ENCODE measurements around the gene HDDC2.

Gene HDDC2

GRCh38 chr6:125307150-125307838 is 5.5 kb upstream of the HDDC2 start:
- TF ChIP-seq CTCF (IDR thresholded peaks at IDR 0.05; ENCODE audit: borderline replicate concordance, insufficient read depth, low read depth, low read length): no peak
- no peak overlapping the region for H3K4me3 ChIP-seq (ENCODE audit: low read depth, low read length)

GRCh38 chr6:125306756-125307149 is 5.0 kb upstream of the HDDC2 start:
- no peak for TF ChIP-seq CTCF (IDR thresholded peaks at IDR 0.05; ENCODE audit: borderline replicate concordance, insufficient read depth, low read depth, low read length)
- H3K4me3 ChIP-seq (ENCODE audit: low read depth, low read length): no peak overlapping the region

GRCh38 chr6:125304970-125305660 is 3.3 kb upstream of the HDDC2 start:
- no peak overlapping the region for H3K4me3 ChIP-seq (ENCODE audit: low read depth, low read length)
- TF ChIP-seq CTCF (IDR thresholded peaks at IDR 0.05; ENCODE audit: borderline replicate concordance, insufficient read depth, low read depth, low read length): no peak

- no peak overlapping the region for H3K4me3 ChIP-seq (ENCODE audit: low read depth, low read length)
- TF ChIP-seq CTCF (IDR thresholded peaks at IDR 0.05; ENCODE audit: borderline replicate concordance, insufficient read depth, low read depth, low read length): no peak
Observed at GRCh38 chr6:125303512-125303854, 1.7 kb upstream of the HDDC2 start.

GRCh38 chr6:125302840-125303511 is 1.2 kb upstream of the HDDC2 start:
- H3K4me3 ChIP-seq (ENCODE audit: low read depth, low read length): no peak overlapping the region
- TF ChIP-seq CTCF (IDR thresholded peaks at IDR 0.05; ENCODE audit: borderline replicate concordance, insufficient read depth, low read depth, low read length): no peak

GRCh38 chr6:125300992-125301434 is 754 bp downstream of the HDDC2 start:
- no peak for TF ChIP-seq CTCF (IDR thresholded peaks at IDR 0.05; ENCODE audit: borderline replicate concordance, insufficient read depth, low read depth, low read length)
- peak overlapping the region; percentile 59 for H3K4me3 ChIP-seq (ENCODE audit: low read depth, low read length)

Data from GM12875 (cell line).